CD4-positive, alpha-beta T cell treated with Interferon gamma for 1 hour (primary cell): ENCODE data around the gene BRCA2.
A peak's percentile ranks its signal among the peaks of the same experiment; 100 is the strongest.

Experiments used
- DNase-seq: peaks from one replicate; pipeline ENCODE4 v3.0.0-alpha.2; 2020

BRCA2 gene

DNA sequence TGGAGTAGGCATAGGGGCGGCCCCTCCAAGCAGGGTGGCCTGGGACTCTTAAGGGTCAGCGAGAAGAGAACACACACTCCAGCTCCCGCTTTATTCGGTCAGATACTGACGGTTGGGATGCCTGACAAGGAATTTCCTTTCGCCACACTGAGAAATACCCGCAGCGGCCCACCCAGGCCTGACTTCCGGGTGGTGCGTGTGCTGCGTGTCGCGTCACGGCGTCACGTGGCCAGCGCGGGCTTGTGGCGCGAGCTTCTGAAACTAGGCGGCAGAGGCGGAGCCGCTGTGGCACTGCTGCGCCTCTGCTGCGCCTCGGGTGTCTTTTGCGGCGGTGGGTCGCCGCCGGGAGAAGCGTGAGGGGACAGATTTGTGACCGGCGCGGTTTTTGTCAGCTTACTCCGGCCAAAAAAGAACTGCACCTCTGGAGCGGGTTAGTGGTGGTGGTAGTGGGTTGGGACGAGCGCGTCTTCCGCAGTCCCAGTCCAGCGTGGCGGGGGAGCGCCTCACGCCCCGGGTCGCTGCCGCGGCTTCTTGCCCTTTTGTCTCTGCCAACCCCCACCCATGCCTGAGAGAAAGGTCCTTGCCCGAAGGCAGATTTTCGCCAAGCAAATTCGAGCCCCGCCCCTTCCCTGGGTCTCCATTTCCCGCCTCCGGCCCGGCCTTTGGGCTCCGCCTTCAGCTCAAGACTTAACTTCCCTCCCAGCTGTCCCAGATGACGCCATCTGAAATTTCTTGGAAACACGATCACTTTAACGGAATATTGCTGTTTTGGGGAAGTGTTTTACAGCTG, at the start of gene BRCA2, which contains the start of gene ZAR1L:
Gene BRCA2, plus strand, starts transcription at position 271 of the 790 bp plus-strand sequence. CDS start 953 bp downstream, outside the sequence.
Gene ZAR1L, minus strand, starts transcription at position 126 of the 790 bp plus-strand sequence. CDS start 3,438 bp downstream, outside the sequence.
- peak; percentile 88 for DNase-seq

GRCh38 chr13:32265726-32266125, 49.6 kb upstream of the BRCA2 start:
- no peak for DNase-seq

DNA sequence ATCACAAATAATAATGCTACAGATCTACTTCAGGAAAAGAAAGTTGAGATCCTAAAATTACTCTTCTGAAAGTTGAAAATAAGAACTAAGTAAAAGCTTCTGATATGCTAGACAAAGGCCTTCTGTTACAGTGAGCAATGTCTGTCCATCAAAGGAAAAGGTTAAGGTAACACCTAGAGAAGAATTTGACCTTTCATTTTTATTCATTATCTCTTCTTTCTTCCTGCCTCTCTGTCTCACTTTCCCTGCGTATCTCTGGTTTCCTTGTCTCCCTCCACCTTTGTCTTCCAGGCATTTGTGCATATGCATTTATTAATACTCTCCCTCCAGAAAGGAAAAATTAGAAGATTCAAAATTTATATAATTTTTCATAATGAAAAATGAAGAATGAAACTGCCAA, 49.2 kb upstream of the BRCA2 start:
- DNase-seq, result no peak

DNA sequence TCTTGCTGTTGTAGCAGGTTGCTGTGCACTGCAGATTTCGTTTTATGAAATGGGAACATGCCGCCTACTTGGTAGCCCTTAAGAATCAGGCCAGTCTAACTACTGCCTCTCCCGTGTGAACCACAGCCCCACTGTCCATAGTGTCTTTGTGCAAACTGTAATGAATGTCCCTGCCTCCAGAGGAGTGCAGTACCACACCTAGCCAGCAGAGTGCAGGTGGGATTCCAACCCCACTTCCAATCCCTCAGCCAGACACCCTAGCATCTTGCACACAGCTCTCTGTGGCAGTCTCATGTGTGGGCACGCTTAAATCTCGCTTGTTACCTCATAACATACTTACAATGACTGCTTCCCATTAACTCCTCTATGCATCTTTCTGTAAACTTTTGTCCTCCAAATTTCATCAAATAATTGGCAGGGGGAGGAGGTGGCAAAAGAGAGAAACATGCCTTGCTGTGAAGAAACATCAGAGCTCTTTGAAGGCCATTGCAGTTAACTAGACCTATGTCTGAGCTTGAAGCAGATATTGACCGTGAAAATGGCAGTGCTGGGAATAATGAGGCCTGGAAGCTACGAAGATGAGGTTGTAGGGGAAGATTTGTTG, 47.4 kb upstream of the BRCA2 start:
- DNase-seq, result peak; percentile 32

GRCh38 chr13:32272021-32272683, 43.2 kb upstream of the BRCA2 start:
- DNase-seq, result no peak

DNA sequence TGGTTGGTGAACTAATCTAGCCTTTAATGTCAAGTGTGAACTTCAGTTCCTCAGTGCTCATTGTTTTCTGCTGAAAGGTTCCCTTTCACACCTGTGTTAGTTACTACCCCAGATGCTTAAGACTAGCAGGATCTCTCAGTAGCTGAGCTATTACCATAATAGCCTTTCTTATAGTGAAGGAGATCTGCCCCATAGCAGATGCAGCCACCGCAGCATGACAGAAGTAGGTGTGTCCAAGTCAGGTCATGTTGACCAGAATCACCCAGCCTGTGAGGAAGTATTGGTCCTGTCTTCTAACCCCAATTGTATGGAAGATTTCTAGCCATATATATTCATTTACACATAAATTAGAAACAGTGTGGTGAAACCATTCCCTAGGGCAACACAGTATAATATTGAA, 37.5 kb upstream of the BRCA2 start:
- DNase-seq, result no peak

- no peak for DNase-seq
Observed at GRCh38 chr13:32278426-32278825, 36.9 kb upstream of the BRCA2 start.

DNA sequence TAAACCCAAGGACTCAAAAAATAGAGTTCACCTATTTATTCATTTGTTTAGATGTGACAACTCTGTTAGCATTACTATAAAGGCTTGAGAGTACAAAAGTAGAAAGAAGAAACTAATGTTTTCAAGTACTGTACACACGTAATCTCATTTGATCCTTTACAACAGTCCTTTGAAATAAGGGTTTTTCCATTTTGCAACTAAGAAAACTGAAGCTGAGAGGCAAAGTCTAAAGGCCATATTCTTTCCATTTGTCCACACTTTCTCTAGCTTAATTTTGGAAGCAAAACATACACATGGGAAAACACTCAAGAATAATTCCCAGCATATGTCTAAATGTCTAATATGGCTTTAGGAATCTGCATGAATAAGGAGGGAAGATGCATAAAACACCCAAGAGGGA, 34.2 kb upstream of the BRCA2 start:
- DNase-seq, result no peak

DNA sequence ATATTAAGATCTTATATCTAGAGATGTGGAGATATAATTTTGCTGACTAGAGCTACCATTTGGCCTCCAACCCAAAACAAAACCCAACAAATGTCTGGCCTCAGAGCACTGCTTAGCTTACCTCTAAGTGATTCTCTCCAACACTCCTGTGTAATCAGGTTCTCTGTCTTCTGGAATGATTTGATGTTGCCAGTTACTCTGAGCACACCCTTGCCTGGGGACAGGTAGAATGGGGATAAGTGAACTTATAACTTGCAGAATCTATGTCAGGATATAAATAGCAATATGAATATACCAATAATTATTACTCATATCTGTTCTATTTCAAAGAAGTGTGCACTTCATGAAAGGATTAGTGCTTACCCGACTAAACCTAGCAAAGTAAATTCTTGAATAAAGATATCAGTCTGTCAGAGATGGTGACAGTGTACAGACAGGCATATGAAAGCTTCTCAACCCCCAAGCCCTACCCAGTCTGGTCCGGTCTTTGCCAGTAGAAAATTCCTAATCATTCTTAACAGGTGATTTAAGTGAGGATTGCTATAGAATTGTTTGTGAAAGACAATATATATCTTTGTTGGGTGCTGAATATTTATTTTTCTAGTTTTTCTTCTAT, 33.1 kb upstream of the BRCA2 start:
- DNase-seq, result no peak

GRCh38 chr13:32284927-32285632, 30.2 kb upstream of the BRCA2 start:
- no peak for DNase-seq

DNA sequence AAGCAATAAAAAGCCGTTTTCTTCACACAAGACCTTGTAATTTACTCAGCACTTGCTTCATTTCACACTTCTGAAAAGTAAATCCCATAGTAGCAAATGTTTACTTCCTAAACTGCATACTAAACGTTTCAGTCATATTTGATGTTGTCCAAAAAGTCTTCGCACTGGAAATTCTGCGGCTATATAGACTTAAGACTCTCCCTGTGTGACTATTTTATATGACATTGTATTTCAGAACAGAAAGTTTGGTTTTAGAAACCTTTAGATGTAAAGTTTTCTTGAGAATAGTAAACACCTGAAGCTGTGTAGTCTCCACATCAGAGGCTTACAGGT, 29.7 kb upstream of the BRCA2 start:
- DNase-seq, result no peak

GRCh38 chr13:32297206-32297605, 18.1 kb upstream of the BRCA2 start:
- DNase-seq, result no peak

- no peak for DNase-seq
Observed at GRCh38 chr13:32298695-32299094, 16.6 kb upstream of the BRCA2 start.

DNA sequence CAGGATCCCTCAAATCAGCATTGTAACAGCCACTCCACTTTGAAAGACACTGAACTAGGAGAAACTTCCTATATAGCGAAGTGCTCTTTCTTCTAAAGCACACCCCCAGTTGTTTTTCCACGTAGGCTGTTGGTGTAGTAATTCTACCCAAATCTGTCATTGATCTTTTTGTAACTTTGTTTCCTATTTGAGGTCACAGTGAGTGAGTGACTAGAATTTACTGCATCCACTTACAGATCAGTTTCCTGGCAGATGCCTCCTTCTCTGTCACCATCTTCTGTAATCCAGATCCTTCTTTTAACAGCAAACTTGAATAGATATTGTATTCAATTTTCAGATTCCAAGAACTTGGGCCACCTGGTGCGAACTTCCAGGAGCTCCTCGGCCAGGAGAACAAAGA, 15.4 kb upstream of the BRCA2 start:
- no peak for DNase-seq

DNA sequence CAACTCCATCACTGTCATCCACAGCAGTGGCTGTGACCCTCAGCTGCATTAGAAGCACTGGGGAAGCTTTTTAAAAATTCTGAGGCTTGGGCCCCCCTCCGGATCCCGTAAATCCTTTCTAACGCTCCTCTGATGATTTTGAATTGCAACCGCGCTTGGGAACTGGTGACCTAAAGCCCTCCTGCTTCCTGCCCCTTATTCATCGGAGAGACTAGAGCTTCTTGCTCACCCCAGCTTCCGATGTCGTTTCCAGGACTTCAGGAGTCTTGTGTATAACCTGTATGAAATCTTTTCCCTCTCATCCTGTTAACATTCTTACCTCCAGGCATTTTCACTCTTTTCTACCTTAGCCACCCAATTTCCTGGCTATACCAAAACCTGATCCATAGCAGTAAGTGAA, 14.9 kb upstream of the BRCA2 start:
- DNase-seq, result no peak

DNA sequence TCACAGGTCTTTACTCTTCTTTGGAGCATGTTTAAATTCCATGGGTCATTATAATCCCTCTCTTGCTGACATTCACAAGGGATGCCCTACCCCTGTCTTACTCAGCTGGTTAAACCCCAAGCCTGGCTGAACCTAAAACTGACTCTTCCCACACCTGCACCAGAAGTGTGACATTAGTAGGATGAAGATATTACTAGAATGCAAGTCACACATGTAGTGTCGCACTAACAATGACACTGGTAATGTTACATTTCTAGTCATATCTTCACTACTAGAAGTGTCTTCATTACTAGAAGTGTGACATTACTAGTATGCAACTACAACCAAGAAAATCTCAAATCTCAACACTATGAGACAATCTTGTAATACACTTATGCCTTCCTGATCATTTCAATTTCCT, 14.4 kb upstream of the BRCA2 start:
- no peak for DNase-seq

GRCh38 chr13:32302461-32302860, 12.8 kb upstream of the BRCA2 start:
- DNase-seq, result no peak

- no peak for DNase-seq
Observed at GRCh38 chr13:32305646-32306045, 9.7 kb upstream of the BRCA2 start.

DNA sequence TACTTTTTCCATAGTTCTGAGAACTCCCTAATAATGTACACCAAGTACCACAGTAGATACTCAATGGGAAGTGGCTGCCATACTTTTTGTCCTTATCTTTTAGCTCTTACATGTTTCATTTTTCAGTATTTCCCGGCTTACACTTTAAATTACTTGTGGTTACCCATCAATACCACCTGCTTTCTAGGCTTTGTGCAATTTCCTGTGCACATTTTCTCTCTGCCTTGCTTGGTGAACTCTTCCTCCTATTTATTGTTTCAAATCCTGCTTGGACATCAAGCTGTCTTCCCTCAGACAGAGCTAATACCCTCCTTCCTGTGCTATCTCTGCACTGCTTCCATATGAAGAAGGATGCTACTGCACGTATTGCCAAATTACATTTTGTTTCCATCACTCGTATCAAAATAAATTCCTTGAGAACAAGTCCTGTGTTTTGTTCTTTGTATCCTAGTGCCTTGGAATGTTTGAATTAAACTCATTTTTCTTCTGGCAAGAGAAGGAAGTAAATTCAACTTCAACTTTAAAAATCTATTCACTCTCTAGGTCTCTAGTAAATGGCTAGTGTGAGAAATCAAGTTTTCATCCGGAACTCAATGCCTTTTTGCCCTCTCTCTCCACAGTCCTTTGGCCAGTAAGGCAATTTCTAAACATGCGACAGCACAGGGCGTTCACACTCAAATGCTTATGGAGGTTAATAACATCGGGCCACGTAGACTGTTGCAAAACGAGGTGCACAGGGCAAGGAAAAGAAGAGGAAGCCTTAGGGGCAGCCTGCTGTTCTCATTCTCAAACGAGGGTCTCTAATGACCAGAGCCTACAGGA, 5.8 kb upstream of the BRCA2 start:
- DNase-seq, result no peak

- no peak for DNase-seq
Observed at GRCh38 chr13:32310134-32310706, 5.1 kb upstream of the BRCA2 start.

DNA sequence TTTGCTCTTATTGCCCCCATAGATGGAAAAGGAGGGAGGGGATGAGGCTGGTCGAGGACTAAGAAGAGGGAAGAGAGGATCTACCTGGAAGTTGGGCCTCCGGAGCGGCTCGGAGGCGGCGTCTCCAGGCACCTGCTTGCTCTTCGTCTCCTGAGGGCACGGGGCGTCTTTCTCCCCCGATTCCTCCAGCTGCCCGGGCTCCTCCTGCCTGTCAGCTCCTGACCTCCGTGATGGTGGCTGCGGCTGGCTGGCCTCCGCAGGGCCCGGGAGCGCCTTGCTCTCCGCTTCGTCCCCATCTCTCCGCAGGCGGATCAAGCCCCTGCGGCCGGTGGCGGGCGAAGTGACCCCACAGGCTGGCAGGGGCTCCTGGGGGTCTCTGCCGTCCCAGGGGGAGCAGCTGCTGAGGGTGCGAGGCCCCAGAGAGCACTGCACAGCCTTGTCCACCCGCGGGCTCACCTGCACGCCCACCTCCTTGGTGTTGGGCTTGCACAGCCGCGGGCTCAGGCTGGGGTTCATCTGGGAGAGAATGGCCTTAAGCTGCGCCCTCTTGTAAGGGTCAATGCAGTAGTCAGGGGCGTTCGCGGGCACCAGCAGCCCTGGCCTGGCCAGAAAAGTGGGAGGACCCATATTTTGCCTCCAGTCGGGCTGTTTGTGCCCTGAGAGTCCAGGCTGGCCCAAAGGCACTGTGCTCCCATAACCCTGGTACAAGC, 4.0 kb upstream of the BRCA2 start:
- DNase-seq, result no peak
